Measurements from ENCODE around the gene DPPA4. TPM values are rescaled to one million over a fixed set of nuclear protein-coding genes. Genes with fewer than 3 reads are reported as not detected.

Gene DPPA4
- total and polyA plus RNA-seq, 2 donors (not counting 1 experiment from before 2014, with no cell fraction given), result 2.8 to 3.3 TPM

DNA sequence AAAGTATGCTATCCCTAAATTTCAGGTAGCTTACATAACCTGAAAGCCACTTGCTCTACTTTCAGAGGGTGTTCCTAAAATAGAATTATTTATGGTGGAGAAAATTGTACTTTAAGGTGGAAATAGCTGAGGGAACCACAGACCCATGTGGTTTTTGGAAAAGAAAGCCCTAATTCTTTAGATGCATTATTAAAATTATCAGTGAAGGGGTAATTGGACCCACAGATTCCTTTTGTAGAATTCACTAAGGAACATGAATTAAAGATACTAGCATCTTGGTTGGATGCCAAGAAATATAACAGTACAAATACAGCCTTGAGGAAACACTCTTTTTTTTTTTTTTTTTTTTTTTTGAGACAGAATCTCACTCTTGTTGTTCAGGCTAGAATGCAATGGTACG lies 58.8 kb downstream of the DPPA4 start:
- no peaks in the 10 kb centered on the region for H3K79me2 ChIP-seq (ENCODE audit: control insufficient read depth, insufficient read depth, low read length)
- H3K27me3 Mint-ChIP-seq, result no peaks in the 10 kb centered on the region
- no peaks in the 10 kb centered on the region for H4K20me1 ChIP-seq (ENCODE audit: control insufficient read depth, insufficient read depth, low read length, poor library complexity, severe bottlenecking)
- H3K9me3 Mint-ChIP-seq (ENCODE audit: insufficient read depth), result peaks cover 2% of the 10 kb centered on the region
- H3K27me3 ChIP-seq (replicated peaks in 1 of 4; ENCODE audit: control extremely low read depth in 1 of 4, control insufficient read depth in 3 of 4, insufficient read depth in 4 of 4, low read length in 3 of 4), result no peaks in the 10 kb centered on the region
- ATAC-seq (ENCODE audit: low read depth), result no peak
- no peak overlapping the region for H3K9ac ChIP-seq (ENCODE audit: low read length)
- H3K4me3 ChIP-seq (ENCODE audit: control extremely low read depth in 1 of 5, extremely low read depth in 1 of 5, insufficient read depth in 1 of 5, low read depth in 2 of 5, low read length in 4 of 5), result no peak overlapping the region
- 89% methylated on average over 1 of the region's 1 CpG for WGBS (ENCODE audit: insufficient coverage)
- no peaks in the 10 kb centered on the region for H3K4me1 Mint-ChIP-seq
- no peak overlapping the region for H3K27ac Mint-ChIP-seq
- H3K4me1 ChIP-seq (ENCODE audit: control insufficient read depth in 2 of 2, insufficient read depth in 2 of 2, low read length in 2 of 2), result no peaks in the 10 kb centered on the region
- no peak overlapping the region for H3K4me3 Mint-ChIP-seq
- intact Hi-C loops (cut with micrococcal nuclease), result no loop called here
- no peak overlapping the region for H3K4me2 ChIP-seq (replicated peaks; ENCODE audit: low read depth, low read length, poor library complexity, severe bottlenecking)
- no peaks in the 10 kb centered on the region for H3K36me3 ChIP-seq (replicated peaks in 1 of 2; ENCODE audit: control extremely low read depth in 1 of 2, control insufficient read depth in 1 of 2, extremely low read depth in 1 of 2, insufficient read depth in 2 of 2, low read length in 1 of 2)
- no peak for DNase-seq
- POLR2A ChIA-PET, result no interaction called here
- no peak overlapping the region for H2AFZ ChIP-seq (ENCODE audit: insufficient read depth, low read depth, low read length, poor library complexity, severe bottlenecking)
- CTCF ChIA-PET, result interaction anchor here (1.0 kb wide), 1 partner anchor 11 kb away, joined by 4 read pairs; no protein-coding TSS in a partner anchor
- H3K9me3 ChIP-seq (ENCODE audit: control extremely low read depth in 1 of 3, control insufficient read depth in 2 of 3, insufficient read depth in 1 of 3, low read length in 2 of 3), result no peaks in the 10 kb centered on the region
- no peak for TF ChIP-seq EZH2 (IDR thresholded peaks at IDR 0.05; ENCODE audit: borderline replicate concordance, insufficient read depth, low read depth, low read length, poor library complexity, severe bottlenecking)
- no peak for TF ChIP-seq CTCF (IDR thresholded peaks at IDR 0.05)
- H3K27ac ChIP-seq (ENCODE audit: low read length in 2 of 2), result no peak overlapping the region

DNA sequence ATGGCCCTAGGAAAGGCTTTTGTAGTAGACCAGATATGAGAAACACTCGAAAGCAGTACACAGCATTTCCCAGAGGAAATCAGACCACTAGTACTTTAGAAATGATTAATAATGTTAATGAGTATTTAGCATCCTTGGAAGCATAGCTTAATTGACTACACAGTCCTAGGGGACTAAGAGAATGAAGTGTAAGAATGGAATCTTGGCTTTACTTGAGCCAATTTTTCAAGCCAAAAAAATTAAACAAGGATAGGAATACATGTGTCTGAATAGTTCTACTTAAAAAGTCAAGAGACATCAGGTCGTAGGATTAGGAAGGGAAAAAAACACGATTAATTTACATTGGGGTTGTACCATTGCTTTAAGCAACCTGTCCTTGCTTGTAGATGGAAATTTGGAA lies 59.2 kb downstream of the DPPA4 start:
- Mint-ChIP-seq H3K9me3 (ENCODE audit: insufficient read depth) (peaks cover 2% of the 10 kb centered on the region), H3K27me3 (no peaks in the 10 kb centered on the region), H3K4me3 (no peak overlapping the region), H3K27ac (no peak overlapping the region), H3K4me1 (no peaks in the 10 kb centered on the region)
- TF ChIP-seq CTCF (IDR thresholded peaks at IDR 0.05), result no peak
- no peak for TF ChIP-seq EZH2 (IDR thresholded peaks at IDR 0.05; ENCODE audit: borderline replicate concordance, insufficient read depth, low read depth, low read length, poor library complexity, severe bottlenecking)
- no peaks in the 10 kb centered on the region for H3K9me3 ChIP-seq (ENCODE audit: control extremely low read depth in 1 of 3, control insufficient read depth in 2 of 3, insufficient read depth in 1 of 3, low read length in 2 of 3)
- no peaks in the 10 kb centered on the region for H3K79me2 ChIP-seq (ENCODE audit: control insufficient read depth, insufficient read depth, low read length)
- no peak overlapping the region for H3K9ac ChIP-seq (ENCODE audit: low read length)
- H3K27ac ChIP-seq (ENCODE audit: low read length in 2 of 2), result no peak overlapping the region
- POLR2A ChIA-PET, result no interaction called here
- H3K4me3 ChIP-seq (ENCODE audit: control extremely low read depth in 1 of 5, extremely low read depth in 1 of 5, insufficient read depth in 1 of 5, low read depth in 2 of 5, low read length in 4 of 5), result no peak overlapping the region
- DNase-seq (no peak), ATAC-seq (ENCODE audit: low read depth) (no peak)
- intact Hi-C loops (cut with micrococcal nuclease), result no loop called here
- 49% methylated on average over 2 of the region's 3 CpGs for WGBS (ENCODE audit: insufficient coverage)
- H3K4me1 ChIP-seq (ENCODE audit: control insufficient read depth in 2 of 2, insufficient read depth in 2 of 2, low read length in 2 of 2), result no peaks in the 10 kb centered on the region
- no peaks in the 10 kb centered on the region for H4K20me1 ChIP-seq (ENCODE audit: control insufficient read depth, insufficient read depth, low read length, poor library complexity, severe bottlenecking)
- CTCF ChIA-PET, result interaction anchor here (1.0 kb wide), 1 partner anchor 10 kb away, joined by 4 read pairs; no protein-coding TSS in a partner anchor
- no peaks in the 10 kb centered on the region for H3K27me3 ChIP-seq (replicated peaks in 1 of 4; ENCODE audit: control extremely low read depth in 1 of 4, control insufficient read depth in 3 of 4, insufficient read depth in 4 of 4, low read length in 3 of 4)
- H2AFZ ChIP-seq (ENCODE audit: insufficient read depth, low read depth, low read length, poor library complexity, severe bottlenecking), result no peak overlapping the region
- no peak overlapping the region for H3K4me2 ChIP-seq (replicated peaks; ENCODE audit: low read depth, low read length, poor library complexity, severe bottlenecking)
- no peaks in the 10 kb centered on the region for H3K36me3 ChIP-seq (replicated peaks in 1 of 2; ENCODE audit: control extremely low read depth in 1 of 2, control insufficient read depth in 1 of 2, extremely low read depth in 1 of 2, insufficient read depth in 2 of 2, low read length in 1 of 2)

Small RNA genes lying within 50 kb of the gene (small RNA-seq; reads per million reads assigned to genes)
- not detected for gene AC124945.1 (ENCODE audit: insufficient read length, low read depth, low replicate concordance)
- gene RF00017 (ENCODE audit: insufficient read length, low read depth, low replicate concordance), result not detected

Other genes starting within 250 kb of the DPPA4 start
- not detected in 2 replicates for gene MORC1, start 219.4 kb downstream of the DPPA4 start, total RNA-seq
- not detected in 2 replicates for gene MORC1, start 219.4 kb downstream of the DPPA4 start, polyA plus RNA-seq
- not detected in 2 replicates for gene C3orf85, start 200.8 kb downstream of the DPPA4 start, total RNA-seq
- not detected in 2 replicates for gene C3orf85, start 200.8 kb downstream of the DPPA4 start, polyA plus RNA-seq
- gene DPPA2, start 21.0 kb downstream of the DPPA4 start, total RNA-seq, result not detected in 2 replicates
- 0.12 TPM in 1 of 2 replicates, not detected in the other for gene DPPA2, start 21.0 kb downstream of the DPPA4 start, polyA plus RNA-seq

Data from B cell (primary cell).